Upper lobe of left lung (tissue), 6 donors: ENCODE data around the gene HERPUD2. TPM values are rescaled to one million over a fixed set of nuclear protein-coding genes. Genes with fewer than 3 reads are reported as not detected.
"Not testable (repeated sequence)": the region's sequence is repeated elsewhere in the genome, so short reads cannot be mapped to it uniquely, and the experiment has no call there.

Experiments
- ATAC-seq, 2 donors: fragments of 200-7000 bp; cut with Tn5 transposase; one replicate each; pipeline ENCODE4 v1.9.1; 2022; ENCODE audit warnings: mild to moderate bottlenecking in 2 of 2, moderate library complexity in 2 of 2; ENCODE audit not compliant: low FRiP score in 2 of 2
- DNase-seq, 2 donors: peaks; one replicate each; pipeline ENCODE4 v3.0.0-alpha.2; 2019 to 2020
- H3K27ac ChIP-seq, 4 donors: fragments of 200-600 bp; sonication (generic); one replicate each; pipeline ENCODE4 v1.5.1; 2016 to 2019
- H3K27me3 ChIP-seq, 4 donors: fragments of 200-600 bp; sonication (generic); one replicate each; pipeline ENCODE4 v1.5.1; 2017 to 2019
- H3K36me3 ChIP-seq, 4 donors: fragments of 200-600 bp; sonication (generic); one replicate each; pipeline ENCODE4 v1.5.1; 2016 to 2019
- H3K4me1 ChIP-seq, 4 donors: fragments of 200-600 bp; sonication (generic); one replicate each; pipeline ENCODE4 v1.5.1; 2018 to 2019
- H3K4me3 ChIP-seq, 4 donors: fragments of 200-600 bp; sonication (generic); one replicate each; pipeline ENCODE4 v1.5.1; 2017 to 2019; ENCODE audit warnings: mild to moderate bottlenecking in 2 of 4, moderate library complexity in 1 of 4
- H3K9me3 ChIP-seq, 4 donors: fragments of 200-600 bp; sonication (generic); one replicate each; pipeline ENCODE4 v1.5.1; 2018 to 2019
- EP300 ChIP-seq, 4 donors: sonication (generic); formaldehyde crosslinking; IDR thresholded peaks; one replicate each; pipeline ENCODE4 v1.5.1; 2017; ENCODE audit warnings: antibody characterized with exemption in 4 of 4, control low read depth in 2 of 4
- POLR2A ChIP-seq, 4 donors: fragments of 450-650 bp; IDR thresholded peaks; one replicate each; pipeline ENCODE4 v1.5.1; 2016 to 2017; ENCODE audit warnings: antibody characterized with exemption in 4 of 4, mild to moderate bottlenecking in 2 of 4
- POLR2AphosphoS5 ChIP-seq, 2 donors: sonication (generic); formaldehyde crosslinking; IDR thresholded peaks; one replicate each; pipeline ENCODE4 v1.5.1; 2017; ENCODE audit warnings: antibody characterized with exemption in 2 of 2
- WGBS, 2 donors: methylation state at CpG; one replicate each; pipeline ENCODE4 v1.1.5; 2017 to 2018; 5-methylcytosine and 5-hydroxymethylcytosine counted together
- total RNA-seq, 6 donors: library from RNA; depleted of rRNA in 4 of 6; stranded (reverse); fragments of >200 nt in 4 of 6; gene quantifications; one replicate each; pipeline versions ENCODE4 v1.1.0 to v1.2.1, GENCODE V29; 2016 to 2021
- TF ChIP-seq, protein P1 (sequence below), 6 experiments: fragments of 450-650 bp in 4 of 6; fragments of 200-600 bp in 2 of 6; sonication (generic) in 2 of 6; IDR thresholded peaks; one replicate each; pipeline ENCODE4 v1.5.1; 2016 to 2019; ENCODE audit warnings: antibody characterized with exemption in 6 of 6
- donor health status: DM: no; HTN: no; CAD: no; lungs with moderate emphysema.
- donor health status: DM: no; HTN: yes; CAD: no; lungs with severe emphysema.

HERPUD2 gene
- total RNA-seq, 6 donors from 2014 or later, result 29.6 to 63.9 (median 42.2) TPM

GRCh38 chr7:35691366-35691765, 3.6 kb downstream of the HERPUD2 start:
- Histone ChIP-seq H3K4me3 (peak overlapping the region in 3 of 4 donors; percentile 9 to 73 (median 69)), H3K36me3 (no peaks in the 10 kb centered on the region), H3K27me3 (no peaks in the 10 kb centered on the region), H3K9me3 (no peaks in the 10 kb centered on the region), H3K4me1 (peaks cover 46 to 75% (median 57%) of the 10 kb centered on the region in 4 donors), H3K27ac (peak overlapping the region in 3 of 4 donors; percentile 8 to 54 (median 12))
- ATAC-seq (no peak), DNase-seq (no peak)
- WGBS, 2 donors, result 45 to 48% methylated on average over 1 of the region's 1 CpG
- no peak for TF ChIP-seq POLR2AphosphoS5 (IDR thresholded peaks at IDR 0.05)
- no peak for TF ChIP-seq EP300 (IDR thresholded peaks at IDR 0.05)
- TF ChIP-seq, protein P1, sequence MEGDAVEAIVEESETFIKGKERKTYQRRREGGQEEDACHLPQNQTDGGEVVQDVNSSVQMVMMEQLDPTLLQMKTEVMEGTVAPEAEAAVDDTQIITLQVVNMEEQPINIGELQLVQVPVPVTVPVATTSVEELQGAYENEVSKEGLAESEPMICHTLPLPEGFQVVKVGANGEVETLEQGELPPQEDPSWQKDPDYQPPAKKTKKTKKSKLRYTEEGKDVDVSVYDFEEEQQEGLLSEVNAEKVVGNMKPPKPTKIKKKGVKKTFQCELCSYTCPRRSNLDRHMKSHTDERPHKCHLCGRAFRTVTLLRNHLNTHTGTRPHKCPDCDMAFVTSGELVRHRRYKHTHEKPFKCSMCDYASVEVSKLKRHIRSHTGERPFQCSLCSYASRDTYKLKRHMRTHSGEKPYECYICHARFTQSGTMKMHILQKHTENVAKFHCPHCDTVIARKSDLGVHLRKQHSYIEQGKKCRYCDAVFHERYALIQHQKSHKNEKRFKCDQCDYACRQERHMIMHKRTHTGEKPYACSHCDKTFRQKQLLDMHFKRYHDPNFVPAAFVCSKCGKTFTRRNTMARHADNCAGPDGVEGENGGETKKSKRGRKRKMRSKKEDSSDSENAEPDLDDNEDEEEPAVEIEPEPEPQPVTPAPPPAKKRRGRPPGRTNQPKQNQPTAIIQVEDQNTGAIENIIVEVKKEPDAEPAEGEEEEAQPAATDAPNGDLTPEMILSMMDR (IDR thresholded peaks at IDR 0.05), result no peak
- no peak for TF ChIP-seq POLR2A (IDR thresholded peaks at IDR 0.05)

GRCh38 chr7:35690614-35691013, 4.3 kb downstream of the HERPUD2 start:
- Histone ChIP-seq H3K27ac (peak overlapping the region in 2 of 4 donors; percentile 24 to 31), H3K4me1 (peaks cover 42 to 67% (median 53%) of the 10 kb centered on the region in 4 donors), H3K4me3 (peak overlapping the region in 3 of 4 donors; percentile 8 to 73 (median 17))
- H3K9me3 ChIP-seq, DNase-seq, ATAC-seq, H3K27me3 ChIP-seq, H3K36me3 ChIP-seq: not testable (repeated sequence)
- 78 to 86% methylated on average over 10 of the region's 10 CpGs for WGBS, 2 donors

GRCh38 chr7:35685781-35686180, 9.2 kb downstream of the HERPUD2 start:
- Histone ChIP-seq H3K27ac (no peak overlapping the region), H3K9me3 (no peaks in the 10 kb centered on the region), H3K4me3 (no peak overlapping the region), H3K27me3 (no peaks in the 10 kb centered on the region), H3K36me3 (peaks cover 0 to 15% (median 10%) of the 10 kb centered on the region in 4 donors), H3K4me1 (peaks cover 13 to 46% (median 30%) of the 10 kb centered on the region in 4 donors)
- ATAC-seq (no peak), DNase-seq (no peak)
- TF ChIP-seq POLR2AphosphoS5 (IDR thresholded peaks at IDR 0.05) (no peak), POLR2A (IDR thresholded peaks at IDR 0.05) (no peak), EP300 (IDR thresholded peaks at IDR 0.05) (no peak)
- TF ChIP-seq, protein P1 (IDR thresholded peaks at IDR 0.05), result no peak
- 94 to 98% methylated on average over 5 of the region's 5 CpGs for WGBS, 2 donors

GRCh38 chr7:35681231-35682029, 13.5 kb downstream of the HERPUD2 start:
- H3K27ac ChIP-seq, result no peak overlapping the region
- WGBS, 2 donors, result 89 to 94% methylated on average over 1 of the region's 1 CpG
- no peak overlapping the region for H3K4me3 ChIP-seq
- ATAC-seq (no peak), DNase-seq (no peak)
- no peaks in the 10 kb centered on the region for H3K27me3 ChIP-seq
- peaks cover 3 to 32% (median 21%) of the 10 kb centered on the region in 4 donors for H3K4me1 ChIP-seq
- TF ChIP-seq POLR2A (IDR thresholded peaks at IDR 0.05) (no peak), POLR2AphosphoS5 (IDR thresholded peaks at IDR 0.05) (no peak), EP300 (IDR thresholded peaks at IDR 0.05) (no peak)
- TF ChIP-seq, protein P1 (IDR thresholded peaks at IDR 0.05), result no peak
- no peaks in the 10 kb centered on the region for H3K9me3 ChIP-seq
- H3K36me3 ChIP-seq, result peaks cover 0 to 15% (median 10%) of the 10 kb centered on the region in 4 donors

- Histone ChIP-seq H3K4me1 (peaks cover 3 to 37% (median 23%) of the 10 kb centered on the region in 4 donors), H3K9me3 (no peaks in the 10 kb centered on the region), H3K36me3 (peaks cover 0 to 12% (median 8%) of the 10 kb centered on the region in 4 donors), H3K27ac (no peak overlapping the region), H3K27me3 (no peaks in the 10 kb centered on the region), H3K4me3 (no peak overlapping the region)
- WGBS, 2 donors, result 75 to 76% methylated on average over 2 of the region's 2 CpGs
- DNase-seq, result no peak
- TF ChIP-seq POLR2A (IDR thresholded peaks at IDR 0.05) (no peak), POLR2AphosphoS5 (IDR thresholded peaks at IDR 0.05) (no peak), EP300 (IDR thresholded peaks at IDR 0.05) (no peak)
- TF ChIP-seq, protein P1 (IDR thresholded peaks at IDR 0.05), result no peak
- no peak for ATAC-seq
Observed at GRCh38 chr7:35680403-35681013, 14.4 kb downstream of the HERPUD2 start.
